ENCODE results near the gene RIPOR3.

The RIPOR3 gene

DNA sequence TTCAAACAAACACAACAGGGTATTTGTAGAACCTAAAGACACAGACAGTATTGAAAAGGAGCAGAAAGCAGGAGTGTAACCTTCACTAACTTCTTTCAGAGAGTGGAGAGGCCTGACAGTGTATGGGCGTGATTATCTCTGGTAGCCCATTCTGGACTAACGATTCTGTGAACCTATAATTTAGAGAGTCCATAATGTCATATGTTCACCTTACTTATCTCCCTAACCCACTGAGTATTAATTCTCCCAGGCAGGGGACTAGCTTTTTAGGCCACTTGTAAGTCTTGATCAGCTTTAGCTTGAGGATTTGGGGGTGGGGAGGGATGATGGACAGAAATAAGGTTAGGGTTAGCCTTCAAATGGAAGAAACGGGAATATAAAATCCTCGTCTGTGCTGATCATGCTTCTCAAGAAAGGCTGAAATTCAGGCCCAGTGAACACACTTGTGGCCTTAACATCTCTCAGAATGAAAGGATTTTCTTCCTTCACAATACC, 37.2 kb upstream of the RIPOR3 start:
- in situ Hi-C loops (cut with MboI; ENCODE audit: low pct_unique_long_range_greater_than_20kb, low sequenced_read_pairs, unreplicated experiment), result no loop called here
- TF ChIP-seq, protein P1, sequence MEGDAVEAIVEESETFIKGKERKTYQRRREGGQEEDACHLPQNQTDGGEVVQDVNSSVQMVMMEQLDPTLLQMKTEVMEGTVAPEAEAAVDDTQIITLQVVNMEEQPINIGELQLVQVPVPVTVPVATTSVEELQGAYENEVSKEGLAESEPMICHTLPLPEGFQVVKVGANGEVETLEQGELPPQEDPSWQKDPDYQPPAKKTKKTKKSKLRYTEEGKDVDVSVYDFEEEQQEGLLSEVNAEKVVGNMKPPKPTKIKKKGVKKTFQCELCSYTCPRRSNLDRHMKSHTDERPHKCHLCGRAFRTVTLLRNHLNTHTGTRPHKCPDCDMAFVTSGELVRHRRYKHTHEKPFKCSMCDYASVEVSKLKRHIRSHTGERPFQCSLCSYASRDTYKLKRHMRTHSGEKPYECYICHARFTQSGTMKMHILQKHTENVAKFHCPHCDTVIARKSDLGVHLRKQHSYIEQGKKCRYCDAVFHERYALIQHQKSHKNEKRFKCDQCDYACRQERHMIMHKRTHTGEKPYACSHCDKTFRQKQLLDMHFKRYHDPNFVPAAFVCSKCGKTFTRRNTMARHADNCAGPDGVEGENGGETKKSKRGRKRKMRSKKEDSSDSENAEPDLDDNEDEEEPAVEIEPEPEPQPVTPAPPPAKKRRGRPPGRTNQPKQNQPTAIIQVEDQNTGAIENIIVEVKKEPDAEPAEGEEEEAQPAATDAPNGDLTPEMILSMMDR (IDR thresholded peaks at IDR 0.05; ENCODE audit: extremely low read depth, insufficient read depth, missing control alignments), result no peak
- DNase-seq (ENCODE audit: low spot score), result no peak

DNA sequence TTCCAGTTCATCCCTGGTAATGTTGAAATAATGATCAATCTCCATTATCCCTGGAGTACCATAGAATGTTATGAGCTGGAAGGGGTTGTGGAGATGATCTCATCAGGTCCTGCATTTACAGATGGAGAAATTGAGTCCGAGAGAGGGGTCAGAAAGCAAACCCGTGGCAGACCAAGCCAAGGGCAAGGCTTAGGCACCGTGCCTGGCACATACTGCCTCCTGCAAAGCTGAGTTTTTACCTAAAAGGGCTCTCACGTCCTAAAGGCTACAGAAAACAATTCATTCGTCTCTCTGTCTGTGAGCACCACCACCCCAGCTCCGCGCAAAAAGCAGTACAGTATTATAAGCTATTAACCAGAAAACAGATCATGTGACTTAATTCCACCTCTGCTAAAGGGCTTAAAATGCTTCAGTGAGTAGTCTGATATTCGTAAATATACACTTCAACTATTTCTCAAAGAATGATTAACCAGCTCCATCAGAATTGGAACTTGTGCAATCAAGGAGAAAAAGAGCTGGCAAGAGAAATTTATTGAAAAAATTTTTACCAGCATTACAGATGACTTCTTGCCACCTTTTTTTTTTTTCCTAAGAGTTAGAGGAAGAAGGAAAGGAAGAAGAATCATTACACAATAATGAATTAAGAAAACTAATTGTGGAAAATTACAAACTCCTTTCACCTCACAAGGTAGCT, 36.6 kb upstream of the RIPOR3 start:
- TF ChIP-seq, protein P1 (IDR thresholded peaks at IDR 0.05; ENCODE audit: extremely low read depth, insufficient read depth, missing control alignments), result no peak
- no peak for DNase-seq (ENCODE audit: low spot score)
- in situ Hi-C loops (cut with MboI; ENCODE audit: low pct_unique_long_range_greater_than_20kb, low sequenced_read_pairs, unreplicated experiment), result no loop called here

DNA sequence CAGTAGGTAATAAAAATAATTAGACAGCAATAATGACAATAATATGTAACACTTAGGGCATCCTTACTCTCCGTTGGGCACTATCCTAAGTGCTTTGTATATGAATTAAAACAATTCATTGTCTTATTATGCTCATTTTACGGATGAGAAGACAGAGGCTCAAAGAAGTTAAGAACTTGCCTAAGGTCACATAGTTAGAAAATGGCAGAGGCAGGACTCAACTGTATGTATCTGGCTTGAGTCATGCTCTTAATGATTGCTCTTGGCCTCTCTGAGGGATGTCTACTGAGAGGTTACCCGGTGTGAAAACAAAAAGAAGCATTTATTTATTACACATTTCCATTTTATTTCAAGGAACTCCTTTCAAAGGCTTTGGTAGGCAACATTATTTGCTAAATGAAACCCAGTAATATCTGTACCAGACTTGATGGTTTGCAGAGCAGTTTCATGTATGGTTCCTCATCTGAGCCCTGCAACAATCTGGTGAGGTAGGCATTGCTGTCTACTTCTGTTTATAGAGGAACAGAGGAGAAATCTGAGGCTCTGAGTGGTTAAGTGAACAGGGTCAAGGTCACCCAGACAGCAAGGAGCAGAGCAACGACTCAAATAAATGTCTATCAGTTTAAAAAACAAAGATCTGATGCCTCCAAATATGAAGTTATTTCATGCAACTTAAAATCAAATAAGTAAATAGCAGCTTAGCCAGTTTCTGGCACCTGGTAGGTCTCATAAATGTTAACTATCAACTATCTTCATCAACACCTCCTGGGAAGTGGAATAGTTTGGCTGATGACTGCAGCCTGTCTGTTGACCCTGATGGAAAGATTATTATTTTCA, 35.8 kb upstream of the RIPOR3 start:
- in situ Hi-C loops (cut with MboI; ENCODE audit: low pct_unique_long_range_greater_than_20kb, low sequenced_read_pairs, unreplicated experiment), result no loop called here
- DNase-seq (ENCODE audit: low spot score), result no peak
- TF ChIP-seq, protein P1 (IDR thresholded peaks at IDR 0.05; ENCODE audit: extremely low read depth, insufficient read depth, missing control alignments), result no peak

DNA sequence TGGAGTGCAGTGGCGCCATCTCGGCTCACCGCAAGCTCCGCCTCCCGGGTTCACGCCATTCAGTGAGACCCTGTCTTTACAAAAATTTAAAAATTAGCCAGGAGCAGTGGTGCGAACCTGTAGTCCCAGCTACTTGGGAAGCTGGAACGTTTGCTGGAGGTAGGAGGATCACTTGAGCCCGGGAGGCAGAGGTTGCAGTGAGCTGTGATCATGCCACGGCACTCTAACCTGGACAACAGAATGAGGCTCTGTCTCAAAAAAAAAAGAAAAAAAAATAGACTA, 34.3 kb upstream of the RIPOR3 start:
- TF ChIP-seq, protein P1 (IDR thresholded peaks at IDR 0.05; ENCODE audit: extremely low read depth, insufficient read depth, missing control alignments), result no peak
- in situ Hi-C loops (cut with MboI; ENCODE audit: low pct_unique_long_range_greater_than_20kb, low sequenced_read_pairs, unreplicated experiment), result no loop called here
- DNase-seq (ENCODE audit: low spot score), result no peak

DNA sequence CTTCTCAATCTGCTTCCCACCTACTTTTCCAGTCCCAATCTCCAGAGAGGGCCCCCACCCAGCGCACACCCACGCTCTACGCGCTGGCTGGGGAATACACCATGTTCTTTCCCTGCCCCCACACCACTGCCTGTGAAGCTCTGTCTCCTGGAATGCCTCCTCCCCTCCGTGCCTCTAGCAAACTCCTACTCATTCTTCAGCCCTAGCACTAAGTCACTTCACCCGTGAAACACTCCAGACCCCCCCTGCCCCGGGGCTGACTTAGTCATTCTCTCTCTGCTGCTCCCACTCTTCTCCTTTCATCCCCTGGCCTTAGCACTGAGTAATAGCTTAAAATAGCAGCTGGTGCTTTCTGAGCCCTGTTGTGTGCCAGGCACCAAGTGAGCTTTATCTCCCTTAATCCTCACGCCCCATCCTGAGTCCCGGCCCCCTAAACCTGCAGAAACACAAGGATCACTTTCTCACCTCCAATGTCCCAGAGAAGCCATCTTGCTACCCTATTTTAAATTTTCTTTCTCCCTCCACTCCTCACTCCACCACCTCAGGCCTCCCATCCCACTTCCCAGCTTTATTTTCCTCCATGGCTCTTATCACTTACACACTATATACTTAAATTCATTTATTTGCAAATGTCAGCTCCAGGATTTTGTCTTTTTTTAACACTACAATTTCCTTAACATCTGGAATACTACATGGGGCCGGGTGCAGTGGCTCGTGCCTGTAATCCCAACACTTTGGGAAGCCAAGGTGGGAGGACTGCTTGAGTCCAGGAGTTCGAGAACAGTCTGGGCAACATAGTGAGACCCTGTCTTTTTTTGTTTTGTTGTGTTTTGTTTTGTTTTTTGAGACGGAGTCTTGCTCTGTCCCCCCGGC, 33.7 kb upstream of the RIPOR3 start:
- TF ChIP-seq, protein P1 (IDR thresholded peaks at IDR 0.05; ENCODE audit: extremely low read depth, insufficient read depth, missing control alignments), result no peak
- in situ Hi-C loops (cut with MboI; ENCODE audit: low pct_unique_long_range_greater_than_20kb, low sequenced_read_pairs, unreplicated experiment), result no loop called here
- no peak for DNase-seq (ENCODE audit: low spot score)

DNA sequence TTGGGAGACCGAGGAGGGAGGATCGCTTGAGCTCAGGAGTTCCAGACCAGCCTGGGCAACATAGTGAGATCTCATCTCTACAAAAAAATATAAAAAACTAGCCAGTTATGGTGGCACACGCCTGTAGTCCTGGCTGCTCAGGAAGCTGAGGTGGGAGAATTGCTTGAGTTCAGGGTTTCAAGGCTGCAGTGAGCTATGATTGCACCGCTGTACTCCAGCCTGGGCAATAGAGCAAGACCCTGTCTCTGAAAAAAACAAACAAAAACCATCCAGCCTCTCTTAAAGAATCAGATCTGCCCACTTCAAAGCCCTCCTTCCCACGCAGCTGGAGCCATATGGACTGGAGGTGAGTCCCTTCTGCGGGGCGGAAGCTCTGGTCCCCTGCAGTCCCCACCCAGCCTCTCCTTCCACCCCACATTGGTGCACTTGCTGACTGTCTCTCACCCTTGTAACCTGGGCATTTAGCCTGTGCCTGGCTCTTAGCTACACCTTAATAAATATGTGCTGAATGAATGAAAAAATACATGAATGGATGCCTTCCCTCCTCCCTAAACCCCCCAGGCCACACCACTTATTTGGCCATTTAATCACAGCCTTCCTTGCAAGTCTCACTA, 32.9 kb upstream of the RIPOR3 start:
- TF ChIP-seq, protein P1 (IDR thresholded peaks at IDR 0.05; ENCODE audit: extremely low read depth, insufficient read depth, missing control alignments), result no peak
- DNase-seq (ENCODE audit: low spot score), result no peak
- in situ Hi-C loops (cut with MboI; ENCODE audit: low pct_unique_long_range_greater_than_20kb, low sequenced_read_pairs, unreplicated experiment), result no loop called here

All from GM13977 (cell line).